ENCODE data around the gene ZC3H6. TPM values are rescaled to one million over a fixed set of nuclear protein-coding genes. Genes with fewer than 3 reads are reported as not detected.

ZC3H6 gene
- total RNA-seq, 3 donors from 2014 or later = 14.4 to 20.3 (median 18.2) TPM

GRCh38 chr2:112243233-112243632 is 32.2 kb upstream of the ZC3H6 start:
- H3K36me3 ChIP-seq = no peaks in the 10 kb centered on the region
- no peaks in the 10 kb centered on the region for H3K27me3 ChIP-seq
- H3K27ac ChIP-seq = no peak overlapping the region
- no peak overlapping the region for H3K4me3 ChIP-seq
- H3K9me3 ChIP-seq = no peaks in the 10 kb centered on the region
- no peaks in the 10 kb centered on the region for H3K4me1 ChIP-seq
- DNase-seq (ENCODE audit: low spot score in 2 of 2) = no peak
- TF ChIP-seq POLR2A (IDR thresholded peaks at IDR 0.05) (no peak), CTCF (IDR thresholded peaks at IDR 0.05) (no peak), POLR2AphosphoS5 (IDR thresholded peaks at IDR 0.05) (no peak)
- intact Hi-C loops (cut with DNase I; ENCODE audit: low total_unique reads) = no loop called here

- Histone ChIP-seq H3K36me3 (no peaks in the 10 kb centered on the region), H3K9me3 (no peaks in the 10 kb centered on the region), H3K27ac (no peak overlapping the region), H3K4me1 (no peaks in the 10 kb centered on the region), H3K27me3 (no peaks in the 10 kb centered on the region), H3K4me3 (no peak overlapping the region)
- no peak for DNase-seq (ENCODE audit: low spot score in 2 of 2)
- no peak for TF ChIP-seq CTCF (IDR thresholded peaks at IDR 0.05)
- no peak for TF ChIP-seq POLR2A (IDR thresholded peaks at IDR 0.05)
- no peak for TF ChIP-seq POLR2AphosphoS5 (IDR thresholded peaks at IDR 0.05)
- intact Hi-C loops (cut with DNase I; ENCODE audit: low total_unique reads) = no loop called here
Measured at GRCh38 chr2:112244854-112245253, 30.5 kb upstream of the ZC3H6 start.

- intact Hi-C loops (cut with DNase I; ENCODE audit: low total_unique reads) = no loop called here
Measured at GRCh38 chr2:112251271-112251670, 24.1 kb upstream of the ZC3H6 start.

GRCh38 chr2:112253261-112253815 is 22.1 kb upstream of the ZC3H6 start:
- intact Hi-C loops (cut with DNase I; ENCODE audit: low total_unique reads) = no loop called here
- TF ChIP-seq CTCF (IDR thresholded peaks at IDR 0.05) (no peak), POLR2AphosphoS5 (IDR thresholded peaks at IDR 0.05) (no peak), POLR2A (IDR thresholded peaks at IDR 0.05) (no peak)

More at GRCh38 chr2:112251271-112251670, 24.1 kb upstream of the ZC3H6 start:
- no peaks in the 10 kb centered on the region for H3K36me3 ChIP-seq
- peaks cover 0 to 6% of the 10 kb centered on the region in 2 donors for H3K4me1 ChIP-seq
- no peaks in the 10 kb centered on the region for H3K9me3 ChIP-seq
- TF ChIP-seq POLR2A (IDR thresholded peaks at IDR 0.05) = no peak
- no peak for TF ChIP-seq POLR2AphosphoS5 (IDR thresholded peaks at IDR 0.05)
- no peak for TF ChIP-seq CTCF (IDR thresholded peaks at IDR 0.05)
- H3K27ac ChIP-seq = no peak overlapping the region
- DNase-seq (ENCODE audit: low spot score in 2 of 2) = no peak
- no peak overlapping the region for H3K4me3 ChIP-seq
- H3K27me3 ChIP-seq = no peaks in the 10 kb centered on the region

GRCh38 chr2:112254466-112255240 is 20.7 kb upstream of the ZC3H6 start, which contains the start of gene ZC3H8:
Gene ZC3H8 (minus strand): TSS chr2:112255042. CDS start chr2:112254981, 61 bp downstream.
- DNase-seq (ENCODE audit: low spot score in 2 of 2) = peak; percentile 91 to 94
- Histone ChIP-seq H3K27me3 (no peaks in the 10 kb centered on the region), H3K4me3 (peak within 1 kb of the TSS; percentile 70 to 85 (median 78)), H3K36me3 (no peaks in the 10 kb centered on the region), H3K4me1 (peaks cover 0 to 6% of the 10 kb centered on the region in 2 donors), H3K9me3 (no peaks in the 10 kb centered on the region), H3K27ac (peak within 1 kb of the TSS; percentile 86 to 87)
- TF ChIP-seq POLR2AphosphoS5 (IDR thresholded peaks at IDR 0.05) = peak; percentile 30 to 77 (median 66)
- peak; percentile 67 for TF ChIP-seq POLR2A (IDR thresholded peaks at IDR 0.05)
- no peak for TF ChIP-seq CTCF (IDR thresholded peaks at IDR 0.05)
- intact Hi-C loops (cut with DNase I; ENCODE audit: low total_unique reads) = no loop called here

More at GRCh38 chr2:112253261-112253815, 22.1 kb upstream of the ZC3H6 start:
- H3K4me3 ChIP-seq = no peak overlapping the region
- peaks cover 0 to 6% of the 10 kb centered on the region in 2 donors for H3K4me1 ChIP-seq
- DNase-seq (ENCODE audit: low spot score in 2 of 2) = no peak
- no peak overlapping the region for H3K27ac ChIP-seq
- H3K36me3 ChIP-seq = no peaks in the 10 kb centered on the region
- no peaks in the 10 kb centered on the region for H3K9me3 ChIP-seq
- no peaks in the 10 kb centered on the region for H3K27me3 ChIP-seq

Data from breast epithelium (tissue), 4 donors.